HK-2 (cell line): ENCODE results near the gene MS4A1.
"Not testable (repeated sequence)": the region's sequence is repeated elsewhere in the genome, so short reads cannot be mapped to it uniquely, and the experiment has no call there.

ENCODE experiments used
- DNase-seq: peaks from one replicate; pipeline ENCODE4 v3.0.0-alpha.2; 2018; ENCODE audit not compliant: unreplicated experiment

MS4A1 gene

GRCh38 chr11:60455531-60456042, at the start of gene MS4A1:
TSS of gene MS4A1 (plus strand) at chr11:60455847. CDS start at chr11:60462375, 6,528 bp downstream.
- DNase-seq: no peak

GRCh38 chr11:60420015-60420414, 35.6 kb upstream of the MS4A1 start:
- DNase-seq: no peak

GRCh38 chr11:60422609-60423008, 33.0 kb upstream of the MS4A1 start:
- no peak for DNase-seq

- DNase-seq: no peak
Observed at GRCh38 chr11:60428517-60428916, 27.1 kb upstream of the MS4A1 start.

GRCh38 chr11:60429272-60429671, 26.4 kb upstream of the MS4A1 start, which contains the start of gene MS4A5:
TSS of gene MS4A5 (plus strand) at chr11:60429572. CDS start at chr11:60429675, 103 bp downstream.
- DNase-seq: no peak

- DNase-seq: no peak
Observed at GRCh38 chr11:60431251-60431650, 24.4 kb upstream of the MS4A1 start.

- no peak for DNase-seq
Observed at GRCh38 chr11:60433401-60433800, 22.2 kb upstream of the MS4A1 start.

GRCh38 chr11:60447070-60447469, 8.6 kb upstream of the MS4A1 start:
- DNase-seq: no peak

- no peak for DNase-seq
Observed at GRCh38 chr11:60447846-60448245, 7.8 kb upstream of the MS4A1 start.

- DNase-seq: not testable (repeated sequence)
Observed at GRCh38 chr11:60451185-60451584, 4.5 kb upstream of the MS4A1 start.

GRCh38 chr11:60454212-60454611, 1.4 kb upstream of the MS4A1 start:
- no peak for DNase-seq

- no peak for DNase-seq
Observed at GRCh38 chr11:60457576-60457975, 1.9 kb downstream of the MS4A1 start.

- no peak for DNase-seq
Observed at GRCh38 chr11:60459345-60459744, 3.7 kb downstream of the MS4A1 start.

- no peak for DNase-seq
Observed at GRCh38 chr11:60468829-60469228, 13.2 kb downstream of the MS4A1 start.

- DNase-seq: no peak
Observed at GRCh38 chr11:60469723-60470122, 14.1 kb downstream of the MS4A1 start.

- no peak for DNase-seq
Observed at GRCh38 chr11:60477035-60477445, 21.4 kb downstream of the MS4A1 start.

GRCh38 chr11:60482361-60482760, 26.7 kb downstream of the MS4A1 start:
- DNase-seq: no peak

- no peak for DNase-seq
Observed at GRCh38 chr11:60485987-60486386, 30.3 kb downstream of the MS4A1 start.

GRCh38 chr11:60492488-60493009, 36.9 kb downstream of the MS4A1 start, which contains the start of gene MS4A12:
TSS of gene MS4A12 (plus strand) at chr11:60492778. CDS start at chr11:60497319, 4,541 bp downstream.
- DNase-seq: no peak

GRCh38 chr11:60493454-60493853, 37.8 kb downstream of the MS4A1 start:
- no peak for DNase-seq

- no peak for DNase-seq
Observed at GRCh38 chr11:60498399-60498798, 42.8 kb downstream of the MS4A1 start.

GRCh38 chr11:60498853-60499252, 43.2 kb downstream of the MS4A1 start:
- no peak for DNase-seq

GRCh38 chr11:60500276-60500910, 44.7 kb downstream of the MS4A1 start:
- DNase-seq: no peak
